ENCODE data around the gene GPC1.

Gene GPC1

GRCh38 chr2:240499309-240500301 is 64.1 kb downstream of the GPC1 start:
- DNase-seq (ENCODE audit: low read depth in 2 of 2), result no peak

DNA sequence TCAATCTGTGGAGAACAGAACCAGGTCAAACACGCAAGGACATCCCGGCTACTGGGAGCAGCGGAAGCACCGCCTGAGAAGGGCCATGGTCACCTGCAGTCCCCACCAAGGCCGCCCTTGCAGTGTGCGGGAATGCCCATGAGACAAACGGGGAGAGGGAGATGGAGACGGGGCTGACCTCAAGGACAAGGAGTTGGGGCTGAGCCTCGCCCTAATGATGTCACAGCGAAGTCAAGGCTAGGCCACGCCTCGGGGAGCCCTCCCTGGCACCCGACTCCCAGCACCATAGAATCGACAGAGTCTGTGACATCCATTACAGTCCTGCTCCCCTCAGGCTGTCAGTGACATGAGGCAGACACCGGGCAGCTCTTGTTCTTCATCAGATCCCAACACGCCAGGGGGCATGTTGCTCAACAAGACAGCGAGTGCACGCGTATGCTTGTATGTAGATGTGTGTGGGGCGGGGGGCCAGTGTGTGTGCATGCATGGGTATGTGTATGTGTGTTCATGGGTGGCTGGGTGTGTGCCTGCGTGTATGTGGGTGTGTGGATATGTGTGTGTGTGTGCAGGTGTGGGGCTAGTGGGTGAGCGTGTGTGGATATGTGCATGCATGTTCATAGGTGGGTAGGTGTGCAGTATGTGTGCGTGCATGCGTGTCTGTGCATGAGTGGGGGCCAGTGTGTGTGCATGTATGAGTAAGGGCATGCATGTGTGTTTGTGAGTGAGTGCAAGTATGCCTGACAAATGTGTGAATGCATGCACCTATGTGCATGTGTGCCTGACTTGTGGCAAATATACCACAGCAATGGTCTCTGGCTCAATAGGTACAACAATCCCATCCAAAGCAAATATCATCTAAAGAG is 65.3 kb downstream of the GPC1 start:
- DNase-seq (ENCODE audit: low read depth in 2 of 2), result no peak

DNA sequence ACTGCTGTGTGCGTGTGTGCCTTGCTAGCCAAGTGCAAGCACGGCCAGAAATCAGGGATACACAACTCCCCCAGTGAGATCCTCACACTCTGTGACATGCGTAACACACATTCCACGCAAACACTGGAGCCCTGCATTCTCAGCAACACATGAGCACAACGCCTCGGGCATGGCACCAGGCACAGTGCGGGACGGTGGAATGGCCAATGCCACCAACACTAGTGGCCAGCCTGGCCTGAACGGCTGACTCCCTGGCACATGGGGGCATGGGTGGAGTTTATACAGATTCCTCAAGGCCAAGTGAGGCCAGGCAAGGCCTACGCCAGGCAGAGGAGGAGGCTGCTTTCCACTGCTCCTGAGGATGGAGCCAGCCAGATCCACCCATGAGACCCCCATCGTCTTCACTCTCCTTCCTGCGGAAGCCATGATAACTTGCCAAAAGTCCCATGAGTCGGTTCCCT is 66.1 kb downstream of the GPC1 start:
- no peak for DNase-seq (ENCODE audit: low read depth in 2 of 2)

GRCh38 chr2:240502059-240502429 is 66.6 kb downstream of the GPC1 start:
- DNase-seq (ENCODE audit: low read depth in 2 of 2), result no peak

- no peak for DNase-seq (ENCODE audit: low read depth in 2 of 2)
Measured at GRCh38 chr2:240502430-240503121, 67.1 kb downstream of the GPC1 start.

GRCh38 chr2:240503375-240503774 is 67.9 kb downstream of the GPC1 start:
- no peak for DNase-seq (ENCODE audit: low read depth in 2 of 2)

- DNase-seq (ENCODE audit: low read depth in 2 of 2), result no peak
Measured at GRCh38 chr2:240503848-240504247, 68.4 kb downstream of the GPC1 start.

DNA sequence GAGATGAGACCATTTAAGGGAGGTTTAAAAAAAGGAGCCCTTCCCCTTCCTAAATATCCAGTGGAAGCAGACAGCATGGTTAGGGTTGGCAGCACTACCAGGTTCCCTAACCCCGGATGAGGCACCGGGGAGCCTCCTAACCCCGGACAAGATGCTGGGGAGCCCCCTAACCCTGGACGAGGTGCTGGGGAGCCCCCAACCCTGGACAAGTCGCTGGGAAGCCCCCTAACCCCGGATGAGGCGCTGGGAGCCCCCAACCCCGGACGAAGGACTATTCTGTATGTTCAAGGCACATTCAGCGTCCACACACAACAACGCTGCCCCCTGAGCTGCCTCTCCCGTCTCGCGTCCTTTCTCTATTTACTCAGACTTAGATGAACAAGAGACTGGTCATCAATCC is 70.4 kb downstream of the GPC1 start:
- DNase-seq (ENCODE audit: low read depth in 2 of 2), result no peak

- DNase-seq (ENCODE audit: low read depth in 2 of 2), result no peak
Measured at GRCh38 chr2:240506406-240507059, 71.1 kb downstream of the GPC1 start.

- no peak for DNase-seq (ENCODE audit: low read depth in 2 of 2)
Measured at GRCh38 chr2:240507060-240507777, 71.8 kb downstream of the GPC1 start.

DNA sequence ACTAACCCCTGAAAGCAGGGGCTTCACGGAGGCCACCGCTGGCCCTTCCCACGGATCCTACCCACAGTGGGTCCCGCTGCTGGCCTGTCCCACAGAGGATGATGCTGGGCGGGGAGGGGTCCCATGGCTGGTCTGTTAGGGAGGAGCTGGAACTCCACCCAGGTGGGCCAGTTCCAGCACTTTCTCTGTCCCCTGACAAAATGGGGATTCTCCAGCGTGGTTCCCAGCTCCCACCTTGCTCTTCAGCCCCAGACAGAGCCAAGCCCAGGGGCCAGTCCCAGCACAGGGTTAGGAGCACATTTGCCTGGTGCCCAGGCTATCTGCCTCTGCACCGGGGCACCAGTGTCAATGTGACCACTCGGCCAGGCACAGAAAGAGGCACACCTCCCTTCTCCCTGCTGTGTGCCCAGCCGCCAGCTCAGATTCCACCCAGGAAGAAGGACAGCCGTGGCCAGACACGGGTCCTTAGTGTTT is 72.4 kb downstream of the GPC1 start:
- DNase-seq (ENCODE audit: low read depth in 2 of 2), result no peak

DNA sequence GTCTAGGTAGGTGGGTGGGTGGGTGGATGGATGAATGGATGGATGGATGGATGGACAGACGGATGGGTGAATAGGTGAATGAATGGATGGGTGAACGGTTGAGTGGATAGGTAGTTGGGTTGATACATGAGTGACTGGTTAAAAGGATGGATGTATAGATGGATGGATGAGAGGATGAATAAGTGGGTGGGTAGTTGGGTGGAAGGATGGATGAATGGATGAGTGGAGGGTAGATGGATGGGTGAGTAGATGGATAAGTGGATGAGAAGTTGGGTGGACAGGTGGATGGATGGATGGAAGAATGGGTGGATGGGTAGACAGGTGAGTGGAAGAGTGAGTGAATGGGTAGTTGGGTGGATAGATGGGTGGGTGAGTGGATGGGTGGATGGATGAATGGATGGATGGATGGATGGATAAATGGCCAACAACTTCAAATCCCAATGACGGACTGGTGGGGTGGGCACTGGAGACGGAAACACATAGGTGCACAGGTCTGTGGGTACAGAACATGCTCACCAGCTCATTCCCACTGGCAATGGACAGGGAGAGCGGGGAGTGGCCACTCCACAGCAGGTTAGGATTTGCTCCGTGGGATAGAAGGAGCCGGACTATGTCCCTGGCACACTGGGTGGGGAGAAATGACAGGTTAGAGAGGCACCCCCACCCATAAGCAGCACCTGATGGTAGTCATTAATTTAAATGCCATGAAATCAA is 73.5 kb downstream of the GPC1 start:
- DNase-seq (ENCODE audit: low read depth in 2 of 2), result no peak

DNA sequence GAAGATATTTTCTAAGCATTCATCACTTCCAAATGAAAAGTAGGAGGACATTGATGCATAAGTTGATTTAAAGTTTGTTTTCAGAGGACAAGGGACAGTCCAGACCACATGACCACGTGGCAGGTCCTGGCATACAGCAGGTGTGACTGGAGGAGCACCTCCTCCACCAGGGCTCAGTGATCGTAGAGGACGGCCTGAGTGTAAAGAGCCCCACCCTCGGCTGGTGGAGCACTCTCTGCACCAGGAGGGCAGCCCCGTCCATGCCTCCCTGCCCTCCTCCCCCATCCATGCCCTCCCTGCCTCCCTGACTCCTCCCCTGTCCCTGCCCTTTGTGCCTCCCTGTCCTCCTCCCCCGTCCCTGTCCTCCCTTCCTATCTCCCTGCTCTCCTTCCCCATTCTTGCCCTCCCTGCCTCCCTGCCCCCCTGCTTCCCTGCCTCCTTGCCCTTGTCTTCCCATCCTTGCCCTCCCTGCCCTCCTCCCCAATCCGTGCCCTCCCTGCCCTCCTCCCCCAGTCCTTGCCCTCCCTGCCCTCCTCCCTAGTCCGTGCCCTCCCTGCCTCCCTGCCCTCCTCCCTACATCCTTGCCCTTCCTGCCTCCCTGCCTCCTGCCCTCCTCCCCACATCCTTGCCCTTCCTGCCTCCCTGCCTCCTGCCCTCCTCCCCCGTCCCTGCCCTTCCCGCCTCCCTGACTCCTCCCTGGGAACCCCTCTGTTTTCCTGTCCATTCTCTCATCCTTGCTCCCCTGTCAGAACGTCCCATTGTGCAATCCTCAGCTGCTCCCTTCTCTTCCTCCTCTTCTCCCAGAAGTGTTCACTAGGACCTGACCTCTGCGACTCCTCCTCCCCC is 74.4 kb downstream of the GPC1 start:
- no peak for DNase-seq (ENCODE audit: low read depth in 2 of 2)

DNA sequence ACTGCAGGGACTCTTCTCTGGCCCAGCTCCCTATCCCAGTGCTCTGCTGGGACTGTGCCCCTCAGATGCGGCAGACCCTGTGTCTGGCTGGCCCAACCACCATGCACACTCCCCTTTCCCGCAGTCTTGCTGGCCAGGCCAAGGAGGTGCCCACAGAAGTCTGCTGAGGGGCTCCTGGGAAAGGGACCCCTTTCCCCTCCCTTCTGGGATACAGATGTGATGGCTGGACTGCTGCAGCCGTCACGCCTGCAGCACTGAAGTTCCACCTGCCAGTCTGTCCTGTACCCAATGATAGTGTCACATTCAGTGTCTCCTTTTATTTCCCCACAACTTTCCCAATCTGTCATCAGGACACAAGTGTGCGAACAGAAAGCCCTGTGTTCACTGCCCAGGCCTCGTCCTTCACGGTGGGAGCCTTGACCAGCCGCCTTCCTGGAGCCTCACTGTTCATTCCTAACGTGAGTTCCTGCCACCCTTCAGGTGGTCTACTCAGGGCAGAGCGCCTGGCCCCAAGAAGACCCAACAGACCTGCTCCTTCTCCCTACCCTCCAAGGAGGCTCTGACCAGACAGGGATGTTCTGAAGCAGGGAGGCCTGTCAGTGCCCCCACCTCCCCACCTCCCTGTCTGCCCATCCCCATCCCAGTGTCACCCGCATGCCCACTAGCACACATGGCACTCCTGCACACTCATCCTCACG is 75.2 kb downstream of the GPC1 start:
- DNase-seq (ENCODE audit: low read depth in 2 of 2), result no peak

- DNase-seq (ENCODE audit: low read depth in 2 of 2), result no peak
Measured at GRCh38 chr2:240511351-240512108, 76.1 kb downstream of the GPC1 start.

GRCh38 chr2:240512109-240512485 is 76.6 kb downstream of the GPC1 start:
- no peak for DNase-seq (ENCODE audit: low read depth in 2 of 2)

DNA sequence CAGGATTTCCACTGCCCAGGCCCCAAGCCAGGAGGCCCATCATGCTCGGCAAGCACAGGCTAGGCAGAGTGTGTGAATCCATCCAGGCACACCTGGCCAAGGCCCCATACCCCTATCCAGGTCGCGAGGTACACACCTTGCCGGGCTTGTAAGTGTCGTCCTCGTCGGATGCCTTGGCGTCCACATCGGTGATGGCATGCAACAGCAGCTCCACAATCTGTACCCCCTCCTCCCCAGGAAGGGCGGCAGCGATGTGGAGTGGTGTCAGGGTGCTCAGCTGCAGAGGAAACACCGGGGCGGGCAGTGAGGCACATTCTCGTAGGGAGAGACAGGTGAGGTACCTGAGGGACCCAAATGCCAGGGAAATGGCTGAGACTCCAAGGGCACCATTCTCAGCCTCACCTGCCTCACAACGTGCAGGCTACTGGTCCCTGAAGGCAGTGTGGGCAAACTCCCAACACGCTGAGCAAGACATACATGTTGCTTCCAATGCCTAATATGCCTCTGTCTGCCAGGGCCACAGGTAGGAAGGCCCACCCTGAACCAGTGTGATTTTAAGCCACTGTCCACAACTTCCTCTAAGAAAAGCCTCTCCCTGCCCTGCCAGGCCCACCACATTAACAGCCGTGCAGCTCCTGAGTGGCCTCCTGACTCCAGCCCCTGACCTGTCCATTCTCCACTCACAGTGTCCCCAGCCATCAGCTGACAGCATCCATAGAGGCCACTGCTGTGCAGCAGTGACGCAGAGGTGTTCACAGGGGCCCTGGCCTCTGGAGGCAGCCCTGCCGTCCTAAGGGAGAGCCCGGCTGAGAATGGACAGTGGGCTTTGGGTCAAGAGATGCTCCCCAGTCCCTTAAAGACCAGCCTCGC is 77.4 kb downstream of the GPC1 start:
- DNase-seq (ENCODE audit: low read depth in 2 of 2), result no peak

Measured in activated CD8-positive, alpha-beta memory T cell treated with anti-CD3 and anti-CD28 coated beads for 4 hours (primary cell).